Measurements from ENCODE around the gene EYA4. TPM values are rescaled to one million over a fixed set of nuclear protein-coding genes. Genes with fewer than 3 reads are reported as not detected.

The EYA4 gene
- total RNA-seq, 1 donor from 2014 or later: 1.6 TPM

- Histone ChIP-seq H3K4me3 (ENCODE audit: insufficient read depth, low read depth, low read length) (no peak overlapping the region), H3K4me2 (ENCODE audit: low read length) (no peak overlapping the region), H3K9ac (ENCODE audit: low read length) (no peak overlapping the region), H3K27me3 (ENCODE audit: insufficient read depth, low read length) (no peaks in the 10 kb centered on the region), H3K9me3 (ENCODE audit: insufficient read depth, low read depth, low read length) (no peaks in the 10 kb centered on the region), H2AFZ (ENCODE audit: low read depth, low read length) (no peak overlapping the region), H4K20me1 (ENCODE audit: insufficient read depth, low read length) (no peaks in the 10 kb centered on the region), H3K79me2 (ENCODE audit: insufficient read depth, low read length) (no peaks in the 10 kb centered on the region), H3K27ac (ENCODE audit: low read depth, low read length) (no peak overlapping the region), H3K4me1 (ENCODE audit: insufficient read depth, low read length) (no peaks in the 10 kb centered on the region), H3K36me3 (ENCODE audit: insufficient read depth, low read length) (no peaks in the 10 kb centered on the region)
- TF ChIP-seq CTCF (IDR thresholded peaks at IDR 0.05; ENCODE audit: insufficient read depth, low read depth, low read length) (no peak), EZH2 (IDR thresholded peaks at IDR 0.05; ENCODE audit: insufficient read depth, low read length) (no peak)
- H3K9me3 Mint-ChIP-seq (ENCODE audit: unreplicated experiment): no peaks in the 10 kb centered on the region
- no peak for FAIRE-seq
- DNase-seq (ENCODE audit: low read depth): no peak
- no peaks in the 10 kb centered on the region for H3K36me3 Mint-ChIP-seq (ENCODE audit: low read depth, unreplicated experiment)
- no peaks in the 10 kb centered on the region for H3K27me3 Mint-ChIP-seq (ENCODE audit: low read depth, unreplicated experiment)
- no peak overlapping the region for H3K27ac Mint-ChIP-seq (ENCODE audit: unreplicated experiment)
- no peak overlapping the region for H3K4me3 Mint-ChIP-seq (ENCODE audit: unreplicated experiment)
- H3K4me1 Mint-ChIP-seq (ENCODE audit: low read depth, unreplicated experiment): peaks cover 3% of the 10 kb centered on the region
Measured at GRCh38 chr6:133411757-133412156, 170.6 kb downstream of the EYA4 start.

GRCh38 chr6:133415262-133415661 is 174.1 kb downstream of the EYA4 start:
- H3K79me2 ChIP-seq (ENCODE audit: insufficient read depth, low read length): no peaks in the 10 kb centered on the region
- no peaks in the 10 kb centered on the region for H3K36me3 ChIP-seq (ENCODE audit: insufficient read depth, low read length)
- H3K4me3 Mint-ChIP-seq (ENCODE audit: unreplicated experiment): no peak overlapping the region
- no peak overlapping the region for H3K4me3 ChIP-seq (ENCODE audit: insufficient read depth, low read depth, low read length)
- H2AFZ ChIP-seq (ENCODE audit: low read depth, low read length): no peak overlapping the region
- no peaks in the 10 kb centered on the region for H3K4me1 ChIP-seq (ENCODE audit: insufficient read depth, low read length)
- no peaks in the 10 kb centered on the region for H4K20me1 ChIP-seq (ENCODE audit: insufficient read depth, low read length)
- no peaks in the 10 kb centered on the region for H3K27me3 Mint-ChIP-seq (ENCODE audit: low read depth, unreplicated experiment)
- no peak for FAIRE-seq
- H3K4me1 Mint-ChIP-seq (ENCODE audit: low read depth, unreplicated experiment): peaks cover 2% of the 10 kb centered on the region
- no peaks in the 10 kb centered on the region for H3K9me3 ChIP-seq (ENCODE audit: insufficient read depth, low read depth, low read length)
- no peaks in the 10 kb centered on the region for H3K9me3 Mint-ChIP-seq (ENCODE audit: unreplicated experiment)
- TF ChIP-seq CTCF (IDR thresholded peaks at IDR 0.05; ENCODE audit: insufficient read depth, low read depth, low read length) (no peak), EZH2 (IDR thresholded peaks at IDR 0.05; ENCODE audit: insufficient read depth, low read length) (no peak)
- no peaks in the 10 kb centered on the region for H3K27me3 ChIP-seq (ENCODE audit: insufficient read depth, low read length)
- no peak overlapping the region for H3K27ac Mint-ChIP-seq (ENCODE audit: unreplicated experiment)
- H3K9ac ChIP-seq (ENCODE audit: low read length): no peak overlapping the region
- no peak for DNase-seq (ENCODE audit: low read depth)
- no peak overlapping the region for H3K27ac ChIP-seq (ENCODE audit: low read depth, low read length)
- H3K4me2 ChIP-seq (ENCODE audit: low read length): no peak overlapping the region
- no peaks in the 10 kb centered on the region for H3K36me3 Mint-ChIP-seq (ENCODE audit: low read depth, unreplicated experiment)

GRCh38 chr6:133418108-133418507 is 177.0 kb downstream of the EYA4 start:
- FAIRE-seq: no peak

More at GRCh38 chr6:133418108-133418507, 177.0 kb downstream of the EYA4 start:
- no peak overlapping the region for H2AFZ ChIP-seq (ENCODE audit: low read depth, low read length)
- no peaks in the 10 kb centered on the region for H4K20me1 ChIP-seq (ENCODE audit: insufficient read depth, low read length)
- H3K4me2 ChIP-seq (ENCODE audit: low read length): no peak overlapping the region
- no peak overlapping the region for H3K9ac ChIP-seq (ENCODE audit: low read length)
- DNase-seq (ENCODE audit: low read depth): no peak
- H3K27me3 Mint-ChIP-seq (ENCODE audit: low read depth, unreplicated experiment): no peaks in the 10 kb centered on the region
- H3K27ac Mint-ChIP-seq (ENCODE audit: unreplicated experiment): no peak overlapping the region
- no peaks in the 10 kb centered on the region for H3K4me1 Mint-ChIP-seq (ENCODE audit: low read depth, unreplicated experiment)
- no peak overlapping the region for H3K4me3 ChIP-seq (ENCODE audit: insufficient read depth, low read depth, low read length)
- H3K27me3 ChIP-seq (ENCODE audit: insufficient read depth, low read length): no peaks in the 10 kb centered on the region
- no peaks in the 10 kb centered on the region for H3K4me1 ChIP-seq (ENCODE audit: insufficient read depth, low read length)
- H3K79me2 ChIP-seq (ENCODE audit: insufficient read depth, low read length): no peaks in the 10 kb centered on the region
- no peaks in the 10 kb centered on the region for H3K36me3 ChIP-seq (ENCODE audit: insufficient read depth, low read length)
- H3K9me3 Mint-ChIP-seq (ENCODE audit: unreplicated experiment): no peaks in the 10 kb centered on the region
- no peaks in the 10 kb centered on the region for H3K9me3 ChIP-seq (ENCODE audit: insufficient read depth, low read depth, low read length)
- no peak for TF ChIP-seq CTCF (IDR thresholded peaks at IDR 0.05; ENCODE audit: insufficient read depth, low read depth, low read length)
- no peak for TF ChIP-seq EZH2 (IDR thresholded peaks at IDR 0.05; ENCODE audit: insufficient read depth, low read length)
- no peak overlapping the region for H3K4me3 Mint-ChIP-seq (ENCODE audit: unreplicated experiment)
- H3K27ac ChIP-seq (ENCODE audit: low read depth, low read length): no peak overlapping the region
- H3K36me3 Mint-ChIP-seq (ENCODE audit: low read depth, unreplicated experiment): no peaks in the 10 kb centered on the region
